22Rv1 (cell line): Measurements from ENCODE around the gene PRR12.

Source experiments
- H3K27ac ChIP-seq: fragments of 450-650 bp; 2 replicates; pipeline ENCODE4 v1.5.1; 2017
- CTCF ChIP-seq: fragments of 450-650 bp; IDR thresholded peaks from 2 replicates; pipeline ENCODE4 v1.5.1; 2017; ENCODE audit warnings: mild to moderate bottlenecking
- ZFX ChIP-seq: fragments of 450-650 bp; IDR thresholded peaks from 2 replicates; pipeline ENCODE4 v1.6.1; 2017; ENCODE audit warnings: antibody characterized with exemption, borderline replicate concordance

The PRR12 gene

GRCh38 chr19:49635530-49636232, 44.7 kb downstream of the PRR12 start:
- TF ChIP-seq ZFX: no peak
- no peak for TF ChIP-seq CTCF
- H3K27ac ChIP-seq: peak overlapping the region; percentile 15; the same call in 1 of the 2 replicates

- TF ChIP-seq ZFX: no peak
- no peak for TF ChIP-seq CTCF
- no peak overlapping the region for H3K27ac ChIP-seq
Measured at GRCh38 chr19:49636233-49636932, 45.4 kb downstream of the PRR12 start.

GRCh38 chr19:49637821-49638738, 47.1 kb downstream of the PRR12 start:
- H3K27ac ChIP-seq: peak overlapping the region; percentile 83
- no peak for TF ChIP-seq ZFX
- no peak for TF ChIP-seq CTCF

GRCh38 chr19:49639401-49640112, 48.6 kb downstream of the PRR12 start:
- H3K27ac ChIP-seq: peak overlapping the region; percentile 83
- TF ChIP-seq CTCF (no peak), ZFX (no peak)

GRCh38 chr19:49640113-49640898, 49.3 kb downstream of the PRR12 start, which contains the start of gene RRAS:
TSS of gene RRAS (minus strand) at chr19:49640143. CDS start at chr19:49640098, 45 bp downstream.
- TF ChIP-seq ZFX (no peak), CTCF (no peak)
- peak within 1 kb of the TSS; percentile 83 for H3K27ac ChIP-seq

- peak within 1 kb of the TSS; percentile 83 for H3K27ac ChIP-seq
- TF ChIP-seq CTCF (no peak), ZFX (no peak)
Measured at GRCh38 chr19:49641688-49642491, 50.9 kb downstream of the PRR12 start, which contains the start of gene SCAF1. TSS of gene SCAF1 (plus strand) at chr19:49642209. CDS start at chr19:49645027, 2,818 bp downstream.
